ENCODE data around the gene PAK1IP1. TPM values are rescaled to one million over a fixed set of nuclear protein-coding genes. Genes with fewer than 3 reads are reported as not detected.
"Not testable (repeated sequence)": the region's sequence is repeated elsewhere in the genome, so short reads cannot be mapped to it uniquely, and the experiment has no call there.

The PAK1IP1 gene
- total RNA-seq, 1 experiment from 2014 or later, result 25.9 TPM

- H3K36me3 ChIP-seq (ENCODE audit: control insufficient read depth, insufficient read depth, low read length), result no peaks in the 10 kb centered on the region
- no TSS peak for BruUV-seq (replicated peaks)
- H3K9me3 Mint-ChIP-seq (ENCODE audit: unreplicated experiment), result no peaks in the 10 kb centered on the region
- peaks cover 12% of the 10 kb centered on the region for H3K36me3 Mint-ChIP-seq (ENCODE audit: insufficient read depth, unreplicated experiment)
- no peak for TF ChIP-seq CTCF (IDR thresholded peaks at IDR 0.05; ENCODE audit: insufficient read depth in 1 of 2, low read depth in 1 of 2, low read length in 1 of 2, severe bottlenecking in 1 of 2, unreplicated experiment in 1 of 2)
- H3K9me3 ChIP-seq, result 0 out of 2 replicates have a peak, but pooled peaks cover 5% of the 10 kb centered on the region
- intact Hi-C loops (cut with micrococcal nuclease; ENCODE audit: unreplicated experiment), result no loop called here
- no peaks in the 10 kb centered on the region for H3K27me3 Mint-ChIP-seq (ENCODE audit: insufficient read depth, unreplicated experiment)
- POLR2A ChIA-PET, result no interaction called here
- no peaks in the 10 kb centered on the region for H3K27me3 ChIP-seq (replicated peaks; ENCODE audit: control insufficient read depth, insufficient read depth, low read length)
- peaks cover 9% of the 10 kb centered on the region for H3K4me1 Mint-ChIP-seq (ENCODE audit: low read depth, unreplicated experiment)
- no peak for DNase-seq
- no peak overlapping the region for H3K27ac Mint-ChIP-seq (ENCODE audit: unreplicated experiment)
- H3K4me3 ChIP-seq (ENCODE audit: low read depth, low read length), result no peak overlapping the region
- H3K4me3 Mint-ChIP-seq (ENCODE audit: unreplicated experiment), result no peak overlapping the region
- CTCF ChIA-PET, result no interaction called here
- H3K4me1 ChIP-seq, result peaks cover 6% of the 10 kb centered on the region
Measured at GRCh38 chr6:10719964-10720264, 25.1 kb downstream of the PAK1IP1 start.

- ChIA-PET CTCF (no interaction called here), POLR2A (no interaction called here)
- intact Hi-C loops (cut with micrococcal nuclease; ENCODE audit: unreplicated experiment), result no loop called here
- H3K27me3 ChIP-seq (replicated peaks; ENCODE audit: control insufficient read depth, insufficient read depth, low read length), result no peaks in the 10 kb centered on the region
- Mint-ChIP-seq H3K27ac (ENCODE audit: unreplicated experiment) (no peak overlapping the region), H3K4me3 (ENCODE audit: unreplicated experiment) (no peak overlapping the region), H3K36me3 (ENCODE audit: insufficient read depth, unreplicated experiment) (peaks cover 13% of the 10 kb centered on the region), H3K27me3 (ENCODE audit: insufficient read depth, unreplicated experiment) (no peaks in the 10 kb centered on the region), H3K4me1 (ENCODE audit: low read depth, unreplicated experiment) (peaks cover 12% of the 10 kb centered on the region), H3K9me3 (ENCODE audit: unreplicated experiment) (no peaks in the 10 kb centered on the region)
- no peak for TF ChIP-seq CTCF (IDR thresholded peaks at IDR 0.05; ENCODE audit: insufficient read depth in 1 of 2, low read depth in 1 of 2, low read length in 1 of 2, severe bottlenecking in 1 of 2, unreplicated experiment in 1 of 2)
- H3K4me3 ChIP-seq (ENCODE audit: low read depth, low read length), result no peak overlapping the region
- H3K36me3 ChIP-seq (ENCODE audit: control insufficient read depth, insufficient read depth, low read length), result no peaks in the 10 kb centered on the region
- H3K4me1 ChIP-seq, result peaks cover 6% of the 10 kb centered on the region
- no TSS peak for BruUV-seq (replicated peaks)
- H3K9me3 ChIP-seq, result 0 out of 2 replicates have a peak, but pooled peaks cover 5% of the 10 kb centered on the region
- DNase-seq, result no peak
Measured at GRCh38 chr6:10720265-10720959, 25.6 kb downstream of the PAK1IP1 start.

GRCh38 chr6:10720960-10721849 lies 26.4 kb downstream of the PAK1IP1 start:
- H3K9me3 ChIP-seq; CTCF ChIA-PET; intact Hi-C loops (cut with micrococcal nuclease; ENCODE audit: unreplicated experiment); DNase-seq; BruUV-seq (replicated peaks); H3K9me3 Mint-ChIP-seq (ENCODE audit: unreplicated experiment); H3K4me3 ChIP-seq (ENCODE audit: low read depth, low read length); H3K4me1 ChIP-seq; H3K27me3 Mint-ChIP-seq (ENCODE audit: insufficient read depth, unreplicated experiment); H3K36me3 ChIP-seq (ENCODE audit: control insufficient read depth, insufficient read depth, low read length); H3K27me3 ChIP-seq (replicated peaks; ENCODE audit: control insufficient read depth, insufficient read depth, low read length): not testable (repeated sequence)
- H3K4me3 Mint-ChIP-seq (ENCODE audit: unreplicated experiment), result peak overlapping the region; percentile 96
- peaks cover 15% of the 10 kb centered on the region for H3K4me1 Mint-ChIP-seq (ENCODE audit: low read depth, unreplicated experiment)
- POLR2A ChIA-PET, result interaction anchor here (1.6 to 1.8 kb wide), 2 partner anchors 26 kb away, joined by 17 to 36 read pairs; partner anchors contain the start of genes C6orf52, PAK1IP1 and TMEM14B
- peaks cover 21% of the 10 kb centered on the region for H3K36me3 Mint-ChIP-seq (ENCODE audit: insufficient read depth, unreplicated experiment)
- H3K27ac Mint-ChIP-seq (ENCODE audit: unreplicated experiment), result peak overlapping the region; percentile 97
